HepG2 (cell line): ENCODE data around the gene MRPL14. TPM values are rescaled to one million over a fixed set of nuclear protein-coding genes. Genes with fewer than 3 reads are reported as not detected.

Experiments
- FOXA1 ChIP-seq, 2 experiments: fragments of 450-650 bp in 1 of 2; sonication (generic) in 1 of 2; formaldehyde crosslinking in 1 of 2; IDR thresholded peaks; 2 replicates each; pipeline versions ENCODE4 v1.4.0 to v1.6.1; 2016 to 2020; ENCODE audit warnings: missing genetic modification reagents in 1 of 2
- GATA4 ChIP-seq: sonication (generic); IDR thresholded peaks from 2 replicates; pipeline ENCODE4 v1.6.1; 2016; ENCODE audit warnings: antibody characterized with exemption, low read depth, borderline replicate concordance
- KAT8 ChIP-seq: IDR thresholded peaks from 2 replicates; pipeline ENCODE4 v1.6.1; 2016; ENCODE audit warnings: missing genetic modification reagents, missing compliant biosample characterization
- MAFK ChIP-seq, 2 experiments: IDR thresholded peaks in 1 of 2; conservative IDR thresholded peaks in 1 of 2; 2 replicates each; pipeline ENCODE4 v1.6.1; 2011; ENCODE audit warnings: improper control_type of control experiment in 2 of 2, low read length in 2 of 2
- PHF20 ChIP-seq: sonication (generic); formaldehyde crosslinking; IDR thresholded peaks from 2 replicates; pipeline ENCODE4 v1.5.0; 2020; ENCODE audit warnings: mild to moderate bottlenecking, missing genetic modification reagents
- RXRB ChIP-seq: IDR thresholded peaks from 2 replicates; pipeline ENCODE4 v1.6.1; 2016; ENCODE audit warnings: borderline replicate concordance, missing genetic modification reagents, missing compliant biosample characterization
- SETDB1 ChIP-seq: sonication (generic); formaldehyde crosslinking; IDR thresholded peaks from 2 replicates; pipeline ENCODE4 v1.5.1; 2020; ENCODE audit warnings: missing genetic modification reagents, mild to moderate bottlenecking, borderline replicate concordance
- SMARCC2 ChIP-seq: fragments of 450-650 bp; IDR thresholded peaks from 2 replicates; pipeline ENCODE4 v1.6.1; 2017; ENCODE audit warnings: antibody characterized with exemption, mild to moderate bottlenecking
- TEAD3 ChIP-seq: optimal IDR thresholded peaks from 2 replicates; pipeline ENCODE3; 2016; ENCODE audit warnings: borderline replicate concordance
- THRA ChIP-seq: sonication (generic); formaldehyde crosslinking; IDR thresholded peaks from 2 replicates; pipeline ENCODE4 v1.4.0; 2020; ENCODE audit warnings: missing genetic modification reagents, borderline replicate concordance
- ZBTB1 ChIP-seq: sonication (generic); formaldehyde crosslinking; IDR thresholded peaks from 2 replicates; pipeline ENCODE4 v1.4.0; 2020; ENCODE audit warnings: missing genetic modification reagents, borderline replicate concordance
- ZBTB37 ChIP-seq: sonication (generic); formaldehyde crosslinking; IDR thresholded peaks from 2 replicates; pipeline ENCODE4 v1.4.0; 2020; ENCODE audit warnings: mild to moderate bottlenecking, missing genetic modification reagents
- ZNF576 ChIP-seq: sonication (generic); formaldehyde crosslinking; IDR thresholded peaks from 2 replicates; pipeline ENCODE4 v1.4.0; 2020; ENCODE audit warnings: mild to moderate bottlenecking, missing genetic modification reagents
- ZNF687 ChIP-seq: sonication (generic); formaldehyde crosslinking; IDR thresholded peaks from 2 replicates; pipeline ENCODE4 v1.5.1; 2020; ENCODE audit warnings: mild to moderate bottlenecking, missing genetic modification reagents, moderate library complexity
- ZNF710 ChIP-seq: sonication (generic); formaldehyde crosslinking; IDR thresholded peaks from 2 replicates; pipeline ENCODE4 v1.5.0; 2020; ENCODE audit warnings: mild to moderate bottlenecking, missing genetic modification reagents, borderline replicate concordance
- ZNF780A ChIP-seq: sonication (generic); formaldehyde crosslinking; IDR thresholded peaks from 2 replicates; pipeline ENCODE4 v1.8.0; 2022; ENCODE audit warnings: mild to moderate bottlenecking, missing genetic modification reagents, moderate library complexity
- ZNF850 ChIP-seq: sonication (generic); formaldehyde crosslinking; conservative IDR thresholded peaks from 2 replicates; pipeline ENCODE4 v1.9.0; 2021; ENCODE audit warnings: mild to moderate bottlenecking, missing genetic modification reagents
- polyA plus RNA-seq, 8 experiments: library from polyadenylated mRNA; depleted of rRNA in 3 of 8; stranded (reverse) in 7 of 8; unstranded in 1 of 8; fragments of >200 nt; fragmentation: Illumina TruSeq in 4 of 8; extraction: Trizol in 4 of 8; gene quantifications; 2 replicates each; pipeline versions ENCODE4 v1.2.1 to v1.2.3, GENCODE V29; 2011 to 2016; ENCODE audit warnings: low read depth in 4 of 8, missing spikeins in 1 of 8, mixed read lengths in 1 of 8; ENCODE audit not compliant: insufficient read depth in 1 of 8
- total RNA-seq, 5 experiments: library from RNA; depleted of rRNA; stranded (reverse); fragments of >200 nt; fragmentation: Illumina TruSeq; extraction: Trizol; gene quantifications; 2 replicates each; pipeline ENCODE4 v1.2.3, GENCODE V29; 2016; ENCODE audit warnings: low read depth in 1 of 5

The MRPL14 gene
- total and polyA plus RNA-seq, 2 of the 13 experiments (the other 11 are each of a cell fraction or from before 2014, with no cell fraction given), result 157 to 178 TPM

GRCh38 chr6:44094403-44095242 lies 32.6 kb downstream of the MRPL14 start (continued):
- TF ChIP-seq ZNF780A (no peak), RXRB (CRISPR knock-in tag) (peak; percentile 91), THRA (CRISPR knock-in tag) (peak; percentile 86), SETDB1 (no peak), GATA4 (peak; percentile 41; the same call in 1 of the 2 replicates), KAT8 (CRISPR knock-in tag) (peak; percentile 77), ZNF576 (no peak), MAFK (conservative IDR thresholded peaks at IDR 0.05 in 1 of 2, IDR thresholded peaks at IDR 0.05 in 1 of 2; ENCODE audit: low read length in 2 of 2) (no peak), ZNF710 (CRISPR knock-in tag) (peak; percentile 85; the same call in 1 of the 2 replicates), FOXA1 (IDR thresholded peaks at IDR 0.05) (no peak; the same call in 1 of the 2 replicates), FOXA1 (CRISPR knock-in tag; IDR thresholded peaks at IDR 0.05) (peak; percentile 86), ZNF850 (CRISPR knock-in tag) (no peak), TEAD3 (peak; percentile 96), ZNF687 (CRISPR knock-in tag) (peak; percentile 82; the same call in 1 of the 2 replicates), ZBTB1 (CRISPR knock-in tag) (no peak), SMARCC2 (peak; percentile 43; the same call in 1 of the 2 replicates), ZBTB37 (CRISPR knock-in tag) (0 out of 2 replicates have a peak, but pooled peaks have one; percentile 27), PHF20 (CRISPR knock-in tag) (no peak)
